ENCODE data around the gene TIGD3. TPM values are rescaled to one million over a fixed set of nuclear protein-coding genes. Genes with fewer than 3 reads are reported as not detected.
A peak's percentile ranks its signal among the peaks of the same experiment; 100 is the strongest.

Gene TIGD3
- total and polyA plus RNA-seq, 9 of the 15 experiments (the other 6 are each of a cell fraction or from before 2014, with no cell fraction given) = 0.06 to 1.3 (median 0.56) TPM

- TF ChIP-seq ZFP36 (IDR thresholded peaks at IDR 0.05; ENCODE audit: low read depth, low read length, partially characterized antibody) (no peak), ZBTB9 (CRISPR knock-in tag; IDR thresholded peaks at IDR 0.05) (peak; percentile 95), YY1 (IDR thresholded peaks at IDR 0.05; ENCODE audit: borderline replicate concordance in 1 of 3, control insufficient read depth in 1 of 3, extremely low read depth in 1 of 3, insufficient read depth in 3 of 3, insufficient read length in 1 of 3, insufficient replicate concordance in 2 of 3, low read depth in 1 of 3, low read length in 2 of 3) (peak; percentile 27 to 84 (median 81)), TAL1 (IDR thresholded peaks at IDR 0.05) (0 out of 2 replicates have a peak, but pooled peaks have one; percentile 3), ARID2 (IDR thresholded peaks at IDR 0.05) (peak; percentile 37; the same call in 1 of the 2 replicates), STAT5B (CRISPR knock-in tag; IDR thresholded peaks at IDR 0.05) (no peak), SRSF1 (IDR thresholded peaks at IDR 0.05; ENCODE audit: low read depth, low read length) (no peak), ZEB2 (IDR thresholded peaks at IDR 0.05) (peak; percentile 70), HNRNPLL (IDR thresholded peaks at IDR 0.05; ENCODE audit: low read depth, low read length, poor library complexity, severe bottlenecking) (peak; percentile 75), MEIS2 (IDR thresholded peaks at IDR 0.05; ENCODE audit: partially characterized antibody) (peak; percentile 78), SMC3 (conservative IDR thresholded peaks at IDR 0.05; ENCODE audit: insufficient read depth, low read depth, low read length) (peak; percentile 73), HDAC8 (tag; IDR thresholded peaks at IDR 0.05) (peak; percentile 88), ZC3H8 (IDR thresholded peaks at IDR 0.05) (no peak), CBFB (CRISPR knock-in tag; IDR thresholded peaks at IDR 0.05) (peak; percentile 93), NFXL1 (CRISPR knock-in tag; IDR thresholded peaks at IDR 0.05) (no peak; the same call in 1 of the 2 replicates), RB1 (IDR thresholded peaks at IDR 0.05; ENCODE audit: low read depth) (peak; percentile 78), TBP (optimal IDR thresholded peaks at IDR 0.05; ENCODE audit: low read depth, low read length) (peak; percentile 62), HNRNPK (IDR thresholded peaks at IDR 0.05; ENCODE audit: low read depth, low read length, poor library complexity, severe bottlenecking) (no peak), ZFPM2 (CRISPR knock-in tag; IDR thresholded peaks at IDR 0.05) (no peak), ZFP30 (CRISPR knock-in tag; IDR thresholded peaks at IDR 0.05; ENCODE audit: borderline replicate concordance) (no peak), E2F5 (CRISPR knock-in tag; IDR thresholded peaks at IDR 0.05) (0 out of 2 replicates have a peak, but pooled peaks have one; percentile 5), ZNF668 (CRISPR knock-in tag; IDR thresholded peaks at IDR 0.05) (no peak), ZNF592 (IDR thresholded peaks at IDR 0.05) (peak; percentile 97)
These were observed 27.7 kb downstream of the TIGD3 start, which contains the start of gene SLC25A45 (continued) for GRCh38 chr11:65382033-65382803.
